Activated CD8-positive, alpha-beta memory T cell treated with anti-CD3 and anti-CD28 coated beads, Interleukin-2, amount 50 U/mL, for 1 hour (primary cell): ENCODE data around the gene MTFP1.
A peak's percentile ranks its signal among the peaks of the same experiment; 100 is the strongest.
"Not testable (repeated sequence)": the region's sequence is repeated elsewhere in the genome, so short reads cannot be mapped to it uniquely, and the experiment has no call there.

ENCODE experiments used
- DNase-seq: peaks from one replicate; pipeline ENCODE4 v3.0.0-alpha.2; 2020; ENCODE audit errors: extremely low read depth

MTFP1 gene

DNA sequence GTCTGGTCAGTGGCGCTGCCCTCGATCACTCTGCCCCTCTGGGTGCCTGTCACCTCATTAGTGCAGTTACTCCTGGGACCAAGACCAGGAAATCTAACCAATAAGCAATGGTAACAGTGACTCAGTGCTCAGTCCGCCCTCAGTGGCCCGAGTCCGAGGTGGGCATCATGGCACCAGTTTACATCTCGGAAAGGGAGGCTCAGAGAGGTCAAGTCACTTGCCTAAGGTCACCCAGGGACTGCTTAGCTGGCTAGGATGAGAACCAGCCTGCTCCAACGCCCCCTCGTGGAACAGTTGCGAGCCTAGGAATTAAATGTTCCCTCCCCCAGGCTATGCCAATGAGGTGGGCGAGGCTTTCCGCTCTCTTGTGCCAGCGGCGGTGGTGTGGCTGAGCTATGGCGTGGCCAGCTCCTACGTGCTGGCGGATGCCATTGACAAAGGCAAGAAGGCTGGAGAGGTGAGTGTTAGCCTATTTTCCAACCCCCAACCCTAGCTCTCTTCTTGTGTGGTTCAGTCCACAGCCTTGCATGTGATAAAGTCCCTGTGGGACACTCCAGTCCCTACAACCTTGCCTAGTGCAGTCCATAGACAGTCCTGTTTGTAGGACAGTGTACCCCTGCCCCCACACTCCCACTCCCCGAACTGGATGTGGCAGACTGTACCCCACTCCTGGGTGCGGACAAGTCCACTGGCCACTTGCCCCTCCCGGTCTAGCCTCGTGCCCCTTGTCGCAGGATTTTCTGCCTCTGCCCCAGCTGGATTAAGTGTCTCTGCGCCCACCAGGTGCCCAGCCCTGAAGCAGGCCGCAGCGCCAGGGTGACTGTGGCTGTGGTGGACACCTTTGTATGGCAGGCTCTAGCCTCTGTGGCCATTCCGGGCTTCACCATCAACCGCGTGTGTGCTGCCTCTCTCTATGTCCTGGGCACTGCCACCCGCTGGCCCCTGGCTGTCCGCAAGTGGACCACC, 1.1 kb downstream of the MTFP1 start:
- peak; percentile 89 for DNase-seq

DNA sequence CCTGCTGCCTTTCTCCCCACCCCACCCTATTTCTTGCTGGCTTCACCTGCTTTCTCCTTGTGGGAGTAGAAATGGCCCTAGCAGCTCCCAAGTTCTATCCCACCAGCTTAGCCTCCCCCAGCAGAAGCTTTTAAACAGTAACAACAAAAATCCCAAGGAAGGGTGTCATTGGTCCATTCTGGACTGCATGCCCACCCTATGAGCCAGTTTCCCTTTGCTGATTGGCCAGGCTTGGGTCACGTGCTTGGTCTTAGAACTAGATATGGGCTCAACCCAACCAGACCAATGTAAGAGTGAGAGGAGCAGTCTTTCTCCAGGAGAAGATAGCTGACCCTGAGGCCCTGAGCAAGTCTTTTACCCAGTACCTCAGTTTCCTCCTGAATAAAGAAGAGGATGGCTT, 2.3 kb downstream of the MTFP1 start:
- DNase-seq = no peak

DNA sequence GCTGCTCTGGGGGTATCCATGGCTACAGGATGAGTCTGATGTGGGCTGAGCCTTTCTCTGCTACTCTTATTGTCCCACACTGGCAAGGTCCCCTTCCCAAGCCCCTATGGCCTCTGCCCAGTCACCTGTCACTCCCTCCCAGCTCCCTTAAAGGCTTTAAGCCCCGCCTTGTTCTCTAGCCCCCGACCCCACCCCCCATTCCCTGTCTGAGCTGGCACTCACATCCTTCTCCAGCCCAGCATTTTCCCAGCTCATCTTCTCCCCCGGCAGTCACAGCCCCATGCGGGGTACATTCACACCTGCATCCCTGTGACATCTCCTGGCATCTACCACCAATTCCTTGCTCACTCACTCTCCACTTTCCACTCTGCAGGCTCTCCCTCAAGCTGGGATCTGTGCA, 4.3 kb downstream of the MTFP1 start:
- no peak for DNase-seq

DNA sequence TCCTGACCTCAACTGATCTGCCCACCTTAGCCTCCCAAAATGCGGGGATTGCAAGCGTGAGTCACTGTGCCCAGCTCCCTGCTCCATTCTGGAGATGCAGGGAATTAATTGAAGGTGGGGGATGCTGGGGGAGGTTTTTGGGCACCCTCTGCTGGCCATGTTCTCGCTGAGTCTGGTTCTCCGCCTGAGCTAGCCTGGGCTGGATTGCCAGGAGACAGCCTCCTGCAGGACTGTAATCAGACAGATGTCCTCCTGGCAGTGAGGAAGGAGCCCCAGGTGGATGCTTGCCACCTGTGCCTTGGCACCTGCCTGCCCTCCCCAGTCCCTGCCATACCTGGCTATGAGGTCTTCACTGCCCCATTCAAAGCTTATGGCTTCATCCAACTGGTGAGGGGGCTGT, 5.4 kb downstream of the MTFP1 start:
- no peak for DNase-seq

DNA sequence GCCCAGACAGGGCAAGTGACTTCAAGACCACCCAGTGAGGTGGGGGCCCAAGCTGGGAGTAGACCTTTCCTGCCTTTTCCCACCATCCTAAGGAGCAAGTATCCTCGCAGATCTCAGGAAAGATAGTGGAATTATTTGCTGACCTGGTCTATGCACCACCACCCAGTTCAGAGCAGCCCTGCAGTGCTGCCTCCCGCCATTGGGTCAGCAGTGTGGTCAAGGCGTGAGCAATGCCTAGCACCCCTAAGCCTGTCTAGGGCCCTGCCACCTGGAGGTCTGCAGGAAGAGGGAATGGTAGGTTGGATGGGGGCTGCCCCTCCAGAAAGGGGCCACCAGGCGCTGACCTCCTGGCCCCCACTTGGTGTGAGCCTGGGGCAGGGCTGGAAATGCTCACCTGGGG, 6.5 kb downstream of the MTFP1 start:
- no peak for DNase-seq

DNA sequence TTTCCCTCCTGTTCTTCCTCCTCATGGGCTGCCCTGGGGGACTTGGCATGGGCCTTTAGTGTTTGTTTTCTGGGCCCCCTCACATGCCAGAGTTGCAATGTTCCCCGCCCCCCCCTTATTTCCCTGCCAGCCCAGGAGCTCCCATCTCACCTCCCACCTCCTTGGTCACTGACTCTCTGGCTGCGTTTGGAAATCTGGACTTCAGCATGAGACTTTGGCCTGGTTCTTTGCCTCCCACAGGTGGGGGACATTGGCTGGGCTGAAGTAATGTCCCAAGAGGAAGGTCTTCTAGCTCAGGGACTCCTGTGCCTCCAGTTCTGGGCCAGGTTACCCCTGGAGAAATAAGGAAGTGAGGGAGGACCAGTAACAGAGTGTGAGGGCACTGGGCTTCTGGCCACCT, 7.0 kb downstream of the MTFP1 start:
- no peak for DNase-seq

DNA sequence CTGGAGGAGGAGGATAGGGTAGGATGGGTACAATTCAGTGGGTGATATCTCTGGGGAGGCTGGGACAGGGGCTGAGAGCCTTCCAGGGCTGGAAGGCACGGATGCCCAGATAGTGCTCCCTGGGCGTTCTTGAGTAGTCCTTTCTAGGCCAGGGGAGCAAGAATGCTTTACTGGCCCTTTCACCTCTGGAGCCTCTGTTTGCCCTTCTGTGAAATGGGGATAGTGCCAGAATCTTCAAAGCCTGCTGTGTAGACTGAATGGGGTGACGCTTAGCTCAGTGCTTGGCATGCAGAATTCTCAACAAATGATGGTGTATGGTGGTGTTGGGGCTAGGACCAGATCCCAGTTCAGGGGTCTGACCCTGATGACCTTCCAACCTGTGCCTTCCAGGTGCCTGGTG, 7.7 kb downstream of the MTFP1 start:
- no peak for DNase-seq

DNA sequence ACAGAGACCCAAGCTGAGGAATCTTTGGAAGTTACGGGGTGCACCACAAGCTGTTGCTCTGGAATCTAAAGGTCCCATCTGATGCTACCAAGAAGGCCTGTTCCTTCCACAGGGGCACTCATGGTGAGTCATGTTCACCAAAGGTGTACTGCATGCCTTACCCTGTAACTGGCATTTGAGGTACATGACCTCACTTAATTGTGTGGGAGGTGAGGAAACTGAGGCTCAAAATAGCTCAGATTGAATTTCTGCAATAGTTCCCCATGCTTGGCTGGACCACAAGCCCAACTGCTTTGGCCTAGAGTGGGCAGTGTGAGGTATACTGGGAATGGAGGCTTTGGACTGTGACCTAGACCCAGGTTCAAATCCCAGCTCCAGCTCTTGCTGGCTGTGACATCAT, 8.2 kb downstream of the MTFP1 start:
- no peak for DNase-seq

DNA sequence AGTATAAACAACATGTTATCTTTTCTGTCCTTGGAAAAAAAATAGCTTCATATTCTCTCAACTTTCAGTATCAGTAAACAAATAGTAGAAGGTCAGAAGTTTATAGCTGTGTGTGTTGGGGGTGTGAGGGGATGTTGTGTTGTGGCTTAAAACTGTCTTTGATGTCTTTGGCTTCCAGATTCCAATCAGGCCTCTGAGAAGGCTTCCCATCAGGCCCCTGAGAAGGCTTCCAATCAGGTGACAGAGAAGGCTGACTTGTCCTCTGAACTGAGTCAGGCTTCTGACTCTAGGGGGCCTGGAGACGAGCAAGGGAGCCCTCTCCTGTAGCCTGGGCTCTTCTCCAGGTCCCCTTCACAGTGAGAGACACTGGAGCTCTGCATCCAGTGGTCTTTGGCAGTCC, 9.3 kb downstream of the MTFP1 start:
- no peak for DNase-seq

DNA sequence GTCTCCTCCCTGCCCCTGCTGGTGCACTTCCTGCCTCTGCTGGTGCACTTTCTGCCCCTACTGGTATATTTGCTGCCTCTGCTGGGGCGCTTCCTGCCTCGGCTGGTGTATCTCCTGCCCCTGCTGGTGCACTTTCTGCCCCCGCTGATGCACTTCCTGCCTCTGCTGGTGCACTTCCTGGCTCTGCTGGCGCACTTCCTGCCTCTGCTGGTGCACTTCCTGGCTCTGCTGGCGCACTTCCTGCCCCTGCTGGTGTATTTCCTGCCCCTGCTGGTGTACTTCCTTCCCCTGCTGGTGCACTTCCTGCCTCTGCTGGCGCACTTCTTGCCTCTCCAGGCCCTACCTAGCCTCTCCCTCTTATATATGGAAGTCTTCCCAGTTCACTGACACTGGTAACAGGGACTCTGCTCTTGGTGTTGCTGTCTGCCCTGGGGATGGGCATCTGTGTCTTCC, 10.1 kb downstream of the MTFP1 start:
- peak; percentile 89 for DNase-seq

DNA sequence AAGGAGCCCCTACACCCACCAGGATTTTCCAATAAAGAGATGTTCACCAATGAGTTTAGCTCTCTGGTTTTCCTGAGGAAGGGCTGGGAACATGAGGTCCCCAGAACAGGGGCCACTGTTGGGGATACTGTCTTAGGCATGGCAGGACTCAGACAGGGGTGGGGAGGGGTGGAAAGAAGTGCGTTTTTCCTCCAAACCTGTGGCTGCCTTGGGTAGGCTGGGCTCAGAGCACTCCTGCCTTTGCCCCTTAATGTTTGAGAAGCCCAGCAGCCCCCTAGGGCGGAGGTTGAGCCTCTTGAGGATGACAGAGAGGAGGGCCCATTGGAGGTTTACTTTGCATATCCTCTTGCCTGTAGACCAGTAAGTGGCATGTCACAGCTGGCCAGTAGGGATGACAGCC, 10.6 kb downstream of the MTFP1 start:
- no peak for DNase-seq

DNA sequence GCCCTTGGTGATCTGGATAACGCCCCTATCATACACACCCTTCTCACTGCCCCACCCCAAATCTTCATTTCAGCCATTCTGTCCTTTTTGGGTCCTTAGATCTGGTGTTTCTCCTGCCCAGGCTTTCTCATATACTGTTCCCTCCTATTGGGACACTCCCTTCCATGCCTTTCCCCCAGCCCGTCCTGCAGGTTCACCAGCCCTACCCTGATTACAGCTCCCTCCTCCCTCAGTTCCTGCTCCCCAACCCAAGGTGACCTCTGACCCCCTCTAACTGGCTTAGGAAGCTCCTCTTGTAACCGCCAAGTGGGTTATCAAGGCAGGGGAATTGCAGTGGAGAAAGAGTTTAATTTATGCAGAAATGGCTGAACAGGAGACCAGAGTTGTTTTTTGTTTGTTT, 13.0 kb downstream of the MTFP1 start:
- no peak for DNase-seq

DNA sequence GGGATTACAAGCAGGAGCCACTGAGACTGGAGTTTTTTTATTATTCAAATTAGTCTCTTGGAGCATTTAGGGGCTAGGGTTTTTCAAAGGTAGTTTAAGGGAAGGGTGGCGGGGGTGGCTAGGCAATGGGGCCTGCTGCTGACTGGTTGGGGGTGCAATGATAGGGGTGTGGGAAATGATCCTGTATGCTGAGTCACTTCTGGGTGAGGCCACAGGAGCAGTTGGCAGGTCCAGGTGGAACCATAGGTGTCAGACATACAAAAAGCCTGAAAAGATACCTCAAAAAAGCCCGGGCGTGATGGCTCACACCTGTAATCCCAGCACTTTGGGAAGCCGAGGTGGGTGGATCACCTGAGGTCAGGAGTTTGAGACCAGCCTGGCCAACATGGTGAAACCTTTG, 13.7 kb downstream of the MTFP1 start:
- DNase-seq = no peak

DNA sequence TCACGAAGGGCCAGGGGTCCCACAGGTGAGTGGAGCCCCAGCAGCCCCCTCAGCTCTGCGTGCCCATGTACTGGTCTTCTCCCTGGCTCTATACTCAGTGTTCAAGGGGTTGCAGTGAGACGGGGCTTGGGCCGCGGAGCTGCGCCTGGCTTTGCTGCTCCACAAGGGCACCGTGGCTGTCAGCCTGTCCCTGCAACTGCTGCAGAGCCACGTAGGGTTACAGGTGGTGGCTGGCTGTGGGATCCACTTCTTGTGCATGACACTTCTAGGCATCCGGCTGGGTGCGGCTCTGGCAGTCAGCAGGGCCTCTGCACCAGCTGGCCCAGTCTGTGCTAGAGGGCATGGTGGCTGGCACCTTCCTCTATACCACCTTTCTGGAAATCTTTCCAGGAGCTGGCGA, 14.3 kb downstream of the MTFP1 start:
- DNase-seq = no peak

DNA sequence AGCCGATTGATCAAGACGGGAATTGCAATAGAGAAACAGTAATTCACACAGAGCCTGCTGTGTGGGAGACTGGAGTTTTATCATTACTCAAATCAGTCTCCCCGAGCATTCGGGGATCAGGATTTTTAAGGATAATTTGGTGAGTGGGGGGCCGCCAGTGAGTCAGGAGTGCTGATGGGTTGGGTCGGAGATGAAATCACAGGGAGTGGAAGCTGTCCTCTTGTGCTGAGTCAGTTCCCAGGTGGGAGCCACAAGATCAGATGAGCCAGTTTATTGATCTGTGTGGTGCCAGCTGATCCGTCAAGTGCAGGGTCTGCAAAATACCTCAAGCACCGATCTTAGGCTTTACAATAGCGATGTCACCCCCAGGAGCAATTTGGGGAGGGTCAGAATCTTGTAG, 15.5 kb downstream of the MTFP1 start:
- no peak for DNase-seq

DNA sequence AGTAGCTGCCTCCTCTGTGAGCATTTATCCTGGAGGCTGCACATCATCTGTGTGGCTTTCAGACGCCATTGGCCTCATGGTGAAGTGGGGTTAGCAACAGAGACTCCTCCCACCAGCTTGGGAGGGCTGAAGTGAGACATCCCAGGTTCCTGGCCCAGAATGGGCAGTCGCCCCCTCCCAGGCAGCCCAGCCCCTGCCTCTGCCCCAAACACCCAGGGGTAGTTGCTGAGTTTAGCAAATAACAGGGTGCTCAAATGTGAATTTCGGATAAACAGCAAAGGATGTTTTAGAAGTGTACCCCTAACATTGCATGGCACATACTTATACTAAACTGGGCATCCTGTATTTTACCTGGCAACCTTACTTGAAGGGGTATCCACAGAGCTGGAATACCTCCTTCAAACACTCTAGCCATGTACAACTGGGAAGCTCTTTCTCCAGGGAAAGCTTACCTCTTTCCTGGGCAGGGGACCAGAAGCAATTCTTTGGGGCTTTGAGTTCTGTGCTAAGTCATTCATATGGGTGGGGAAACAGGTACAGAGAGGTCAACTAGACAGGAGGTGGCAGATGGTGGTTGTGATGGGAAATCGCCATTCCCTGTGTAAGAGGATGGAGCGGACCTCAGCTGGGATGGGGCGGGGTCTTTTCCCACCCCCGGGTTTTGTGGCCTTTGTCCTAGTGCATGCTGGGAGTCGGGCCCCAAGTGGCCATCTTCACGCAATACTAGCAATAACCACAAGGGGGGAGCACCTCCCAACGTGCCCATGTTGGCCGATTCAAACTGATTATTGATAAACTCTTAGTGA, 19.3 kb downstream of the MTFP1 start:
- DNase-seq = no peak

DNA sequence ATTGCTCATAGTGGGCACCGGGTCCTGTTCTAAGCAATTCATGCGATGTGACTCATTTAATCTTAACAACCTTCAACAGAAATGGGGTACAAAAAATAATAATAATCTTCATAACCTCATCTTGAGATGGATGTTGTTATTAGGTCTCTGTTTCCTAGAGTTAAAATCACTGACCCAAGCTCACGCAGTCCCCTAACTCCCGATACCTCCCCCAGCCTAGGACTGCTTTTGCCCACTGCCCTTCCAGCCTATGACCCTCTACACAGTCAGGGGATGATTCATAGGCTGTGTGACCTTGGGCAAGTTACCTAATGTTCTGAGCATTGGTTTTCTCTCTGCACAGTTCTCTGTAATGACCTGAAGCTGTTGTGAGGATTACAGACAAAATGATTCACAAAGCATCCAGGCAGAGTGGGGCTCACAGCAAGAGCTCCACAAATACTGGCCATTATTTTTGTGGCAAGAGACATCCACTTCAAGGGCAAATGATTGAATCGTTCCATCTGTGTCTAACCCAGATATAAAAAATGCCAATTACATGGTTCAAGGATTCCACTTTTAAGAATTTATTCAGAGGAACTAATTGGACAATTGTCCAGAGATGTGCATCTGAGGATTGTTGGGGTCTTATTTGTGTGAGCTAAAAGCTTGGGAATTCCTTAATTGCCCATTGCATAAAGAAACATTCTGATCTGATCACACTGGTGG, 20.0 kb downstream of the MTFP1 start:
- no peak for DNase-seq

DNA sequence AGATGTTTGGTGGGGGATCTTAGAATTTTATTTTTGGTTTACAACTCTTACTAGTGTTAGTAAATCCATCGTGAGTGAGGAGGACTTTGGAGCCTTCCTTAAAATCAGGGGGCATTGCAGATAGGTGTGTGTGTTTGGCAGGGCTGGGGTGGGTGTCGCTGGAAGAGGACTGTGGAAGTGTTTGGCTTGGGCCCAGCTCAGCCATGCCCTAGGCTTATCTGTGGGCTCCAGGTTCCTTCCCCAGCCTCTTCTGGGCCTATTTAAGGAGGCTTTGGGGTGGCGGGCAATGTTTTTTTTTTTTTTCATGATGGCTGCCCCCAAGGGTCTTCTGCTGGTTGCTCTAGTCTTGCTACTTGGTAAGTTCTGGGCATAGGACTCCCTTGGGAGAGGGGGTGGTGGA, 22.1 kb downstream of the MTFP1 start:
- no peak for DNase-seq

DNA sequence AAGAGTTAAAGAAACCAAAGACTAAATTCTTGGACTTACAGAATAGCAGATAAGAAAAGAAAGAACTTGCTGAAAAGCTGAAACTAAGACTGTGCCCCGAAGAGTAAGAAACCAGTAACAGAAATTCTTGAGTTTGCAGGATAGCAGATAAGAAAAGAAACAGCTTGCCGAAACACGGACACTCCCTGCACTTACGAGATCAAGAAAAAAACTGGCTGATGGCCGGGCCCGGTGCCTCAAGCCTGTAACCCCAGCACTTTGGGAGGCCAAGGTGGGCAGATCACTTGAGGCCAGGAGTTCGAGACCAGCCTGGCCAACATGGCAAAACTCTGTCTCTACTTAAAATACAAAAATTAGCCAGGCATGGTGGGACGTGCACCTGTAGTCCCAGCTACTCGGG, 25.9 kb downstream of the MTFP1 start:
- DNase-seq = not testable (repeated sequence)

DNA sequence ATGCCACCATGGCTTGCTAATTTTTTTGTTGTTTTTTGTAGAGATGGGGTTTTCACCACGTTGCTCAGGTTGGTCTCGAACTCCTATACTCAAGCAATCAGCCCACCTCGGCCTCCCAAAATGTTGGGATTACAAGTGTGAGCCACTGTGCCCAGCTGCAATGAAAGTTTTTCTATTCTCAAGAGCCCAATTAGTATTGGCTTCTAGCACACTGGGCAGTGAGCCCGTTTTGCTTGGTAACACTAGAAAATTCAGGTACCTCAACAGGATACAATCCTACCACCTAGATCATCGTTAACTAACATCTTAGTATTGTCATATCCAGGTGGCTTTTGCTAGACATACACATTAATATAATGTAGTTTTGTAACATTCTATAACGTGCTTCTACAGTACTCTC, 27.3 kb downstream of the MTFP1 start:
- no peak for DNase-seq

DNA sequence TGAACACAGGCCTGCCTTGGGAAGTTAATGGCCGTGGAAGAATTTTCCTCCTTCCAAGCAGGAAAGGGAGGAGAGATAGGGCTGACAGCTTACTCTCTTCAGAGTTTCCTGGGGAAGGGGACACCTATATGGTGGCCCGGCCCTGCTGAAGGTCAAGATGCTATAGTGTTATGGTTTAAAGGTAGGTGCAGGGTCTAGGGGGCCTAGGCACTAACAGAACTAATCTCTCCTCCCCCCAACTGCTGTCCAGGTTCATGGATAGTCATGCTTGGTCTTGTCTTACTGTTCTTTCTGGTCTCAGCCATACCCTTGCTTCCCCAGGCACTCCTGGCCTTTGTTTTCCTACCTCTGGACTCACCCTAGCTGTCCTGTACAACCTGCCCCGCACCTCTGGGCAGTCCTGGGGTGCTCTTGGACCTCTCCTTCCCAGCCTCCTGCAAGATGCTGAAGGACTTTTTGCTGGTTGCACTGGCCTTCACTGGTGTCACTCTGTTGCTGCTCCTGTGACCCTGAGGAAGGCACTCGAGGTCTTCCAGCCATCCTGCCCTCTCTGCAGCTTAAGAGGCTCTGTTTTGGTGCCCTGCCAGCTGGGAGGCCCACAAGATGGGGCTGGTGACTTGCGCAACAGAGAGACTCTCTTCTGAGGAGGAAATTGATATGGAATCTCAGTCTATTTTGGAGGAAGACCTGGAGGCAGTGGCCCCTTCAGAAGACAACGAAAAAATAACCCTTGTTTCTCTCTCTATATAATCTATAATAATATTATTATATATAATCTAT, 28.4 kb downstream of the MTFP1 start:
- no peak for DNase-seq
